Muscle layer of colon (tissue), 2 donors: ENCODE measurements around the gene SATB2.

Experiments
- H3K27ac ChIP-seq: one replicate; pipeline ENCODE4 v1.7.0; 2013; ENCODE audit warnings: low read depth, mild to moderate bottlenecking, low read length, moderate library complexity
- H3K27me3 ChIP-seq, 2 donors: one replicate each; pipeline ENCODE4 v1.7.0; 2013; ENCODE audit warnings: low read length in 2 of 2, mild to moderate bottlenecking in 2 of 2; ENCODE audit not compliant: insufficient read depth in 2 of 2, control insufficient read depth in 1 of 2
- H3K36me3 ChIP-seq: one replicate; pipeline ENCODE4 v1.7.0; 2013; ENCODE audit warnings: mild to moderate bottlenecking, low read length; ENCODE audit not compliant: insufficient read depth
- H3K4me1 ChIP-seq: one replicate; pipeline ENCODE4 v1.7.0; 2013; ENCODE audit warnings: mild to moderate bottlenecking, low read length; ENCODE audit not compliant: insufficient read depth
- H3K4me3 ChIP-seq, 2 donors: one replicate each; pipeline ENCODE4 v1.7.0; 2013; ENCODE audit warnings: low read length in 2 of 2, low read depth in 1 of 2, mild to moderate bottlenecking in 1 of 2, moderate library complexity in 1 of 2
- H3K9ac ChIP-seq: one replicate; pipeline ENCODE4 v1.7.0; 2013; ENCODE audit warnings: low read length
- H3K9me3 ChIP-seq: one replicate; pipeline ENCODE4 v1.7.0; 2013; ENCODE audit warnings: mild to moderate bottlenecking, low read length
- donor health status: abdominal sarcoma.
- donor health status: Adenocarcinoma of cecum.

The SATB2 gene

GRCh38 chr2:199310771-199311585, 146.8 kb downstream of the SATB2 start:
- Histone ChIP-seq H3K27me3 (no peaks in the 10 kb centered on the region), H3K27ac (no peak overlapping the region), H3K4me3 (no peak overlapping the region), H3K4me1 (no peaks in the 10 kb centered on the region), H3K36me3 (no peaks in the 10 kb centered on the region), H3K9ac (no peak overlapping the region), H3K9me3 (no peaks in the 10 kb centered on the region)

- Histone ChIP-seq H3K9me3 (no peaks in the 10 kb centered on the region), H3K36me3 (no peaks in the 10 kb centered on the region), H3K27me3 (no peaks in the 10 kb centered on the region), H3K27ac (no peak overlapping the region), H3K9ac (no peak overlapping the region), H3K4me3 (no peak overlapping the region), H3K4me1 (no peaks in the 10 kb centered on the region)
Measured at GRCh38 chr2:199309973-199310372, 147.8 kb downstream of the SATB2 start.

- H3K9me3 ChIP-seq: no peaks in the 10 kb centered on the region
- no peak overlapping the region for H3K9ac ChIP-seq
- H3K36me3 ChIP-seq: no peaks in the 10 kb centered on the region
- no peak overlapping the region for H3K27ac ChIP-seq
- no peak overlapping the region for H3K4me3 ChIP-seq
- H3K4me1 ChIP-seq: no peaks in the 10 kb centered on the region
- H3K27me3 ChIP-seq: no peaks in the 10 kb centered on the region
Measured at GRCh38 chr2:199309411-199309810, 148.3 kb downstream of the SATB2 start.

GRCh38 chr2:199308567-199308966, 149.2 kb downstream of the SATB2 start:
- Histone ChIP-seq H3K4me1 (peaks cover 1% of the 10 kb centered on the region), H3K36me3 (no peaks in the 10 kb centered on the region), H3K4me3 (no peak overlapping the region)

GRCh38 chr2:199307461-199307860, 150.3 kb downstream of the SATB2 start:
- Histone ChIP-seq H3K9me3 (no peaks in the 10 kb centered on the region), H3K9ac (no peak overlapping the region), H3K4me3 (no peak overlapping the region), H3K4me1 (peaks cover 5% of the 10 kb centered on the region), H3K36me3 (no peaks in the 10 kb centered on the region), H3K27ac (no peak overlapping the region), H3K27me3 (no peaks in the 10 kb centered on the region)

More at GRCh38 chr2:199308567-199308966, 149.2 kb downstream of the SATB2 start:
- Histone ChIP-seq H3K27me3 (no peaks in the 10 kb centered on the region), H3K9me3 (no peaks in the 10 kb centered on the region), H3K9ac (no peak overlapping the region), H3K27ac (no peak overlapping the region)

- no peaks in the 10 kb centered on the region for H3K27me3 ChIP-seq
- H3K36me3 ChIP-seq: no peaks in the 10 kb centered on the region
- H3K4me3 ChIP-seq: no peak overlapping the region
- H3K27ac ChIP-seq: no peak overlapping the region
- H3K9ac ChIP-seq: no peak overlapping the region
- H3K9me3 ChIP-seq: no peaks in the 10 kb centered on the region
- peaks cover 5% of the 10 kb centered on the region for H3K4me1 ChIP-seq
Measured at GRCh38 chr2:199306116-199306515, 151.6 kb downstream of the SATB2 start.

GRCh38 chr2:199303728-199304177, 154.0 kb downstream of the SATB2 start:
- no peaks in the 10 kb centered on the region for H3K36me3 ChIP-seq
- peaks cover 5% of the 10 kb centered on the region for H3K4me1 ChIP-seq
- H3K27me3 ChIP-seq: no peaks in the 10 kb centered on the region
- no peak overlapping the region for H3K27ac ChIP-seq
- H3K9ac ChIP-seq: no peak overlapping the region
- no peak overlapping the region for H3K4me3 ChIP-seq
- no peaks in the 10 kb centered on the region for H3K9me3 ChIP-seq

GRCh38 chr2:199302851-199303250, 154.9 kb downstream of the SATB2 start:
- H3K4me1 ChIP-seq: peaks cover 5% of the 10 kb centered on the region
- no peak overlapping the region for H3K4me3 ChIP-seq
- no peaks in the 10 kb centered on the region for H3K27me3 ChIP-seq
- H3K36me3 ChIP-seq: no peaks in the 10 kb centered on the region
- no peak overlapping the region for H3K27ac ChIP-seq
- no peak overlapping the region for H3K9ac ChIP-seq
- no peaks in the 10 kb centered on the region for H3K9me3 ChIP-seq

- H3K36me3 ChIP-seq: no peaks in the 10 kb centered on the region
- H3K9me3 ChIP-seq: no peaks in the 10 kb centered on the region
- no peak overlapping the region for H3K9ac ChIP-seq
- H3K27me3 ChIP-seq: no peaks in the 10 kb centered on the region
- no peak overlapping the region for H3K27ac ChIP-seq
- no peak overlapping the region for H3K4me3 ChIP-seq
- H3K4me1 ChIP-seq: no peaks in the 10 kb centered on the region
Measured at GRCh38 chr2:199288424-199288823, 169.3 kb downstream of the SATB2 start.

- Histone ChIP-seq H3K4me1 (no peaks in the 10 kb centered on the region), H3K27ac (no peak overlapping the region), H3K36me3 (no peaks in the 10 kb centered on the region), H3K9me3 (no peaks in the 10 kb centered on the region), H3K4me3 (no peak overlapping the region), H3K9ac (no peak overlapping the region), H3K27me3 (no peaks in the 10 kb centered on the region)
Measured at GRCh38 chr2:199282309-199282708, 175.4 kb downstream of the SATB2 start.

GRCh38 chr2:199279146-199279545, 178.6 kb downstream of the SATB2 start:
- Histone ChIP-seq H3K27ac (no peak overlapping the region), H3K4me3 (no peak overlapping the region), H3K4me1 (no peaks in the 10 kb centered on the region), H3K9ac (no peak overlapping the region), H3K9me3 (no peaks in the 10 kb centered on the region), H3K27me3 (no peaks in the 10 kb centered on the region), H3K36me3 (no peaks in the 10 kb centered on the region)

GRCh38 chr2:199278099-199278498, 179.6 kb downstream of the SATB2 start:
- H3K4me3 ChIP-seq: no peak overlapping the region
- H3K9me3 ChIP-seq: no peaks in the 10 kb centered on the region
- no peaks in the 10 kb centered on the region for H3K36me3 ChIP-seq
- no peak overlapping the region for H3K27ac ChIP-seq
- no peaks in the 10 kb centered on the region for H3K4me1 ChIP-seq
- no peaks in the 10 kb centered on the region for H3K27me3 ChIP-seq
- H3K9ac ChIP-seq: no peak overlapping the region
